Measurements from ENCODE around the gene ZFR.
"Not testable (repeated sequence)": the region's sequence is repeated elsewhere in the genome, so short reads cannot be mapped to it uniquely, and the experiment has no call there.

The ZFR gene

GRCh38 chr5:32329395-32329834 lies 115.1 kb downstream of the ZFR start:
- H3K27ac ChIP-seq (ENCODE audit: low read depth, low read length) = no peak overlapping the region
- no peaks in the 10 kb centered on the region for H3K9me3 ChIP-seq (ENCODE audit: low read length)
- no peaks in the 10 kb centered on the region for H3K36me3 ChIP-seq (ENCODE audit: insufficient read depth, low read length)
- peaks cover 11% of the 10 kb centered on the region for H3K4me1 ChIP-seq (ENCODE audit: insufficient read depth, low read length)
- no peak overlapping the region for H3K9ac ChIP-seq (ENCODE audit: low read length)
- no peak overlapping the region for H3K4me3 ChIP-seq (ENCODE audit: low read depth in 1 of 2, low read length in 2 of 2)
- H3K27me3 ChIP-seq (ENCODE audit: control insufficient read depth in 1 of 2, insufficient read depth in 2 of 2, low read length in 2 of 2) = no peaks in the 10 kb centered on the region

- Histone ChIP-seq H3K27ac (ENCODE audit: low read depth, low read length) (no peak overlapping the region), H3K4me3 (ENCODE audit: low read depth in 1 of 2, low read length in 2 of 2) (no peak overlapping the region), H3K9me3 (ENCODE audit: low read length) (no peaks in the 10 kb centered on the region), H3K4me1 (ENCODE audit: insufficient read depth, low read length) (peaks cover 4% of the 10 kb centered on the region), H3K27me3 (ENCODE audit: control insufficient read depth in 1 of 2, insufficient read depth in 2 of 2, low read length in 2 of 2) (no peaks in the 10 kb centered on the region), H3K36me3 (ENCODE audit: insufficient read depth, low read length) (no peaks in the 10 kb centered on the region), H3K9ac (ENCODE audit: low read length) (no peak overlapping the region)
Observed at GRCh38 chr5:32326216-32326772, 118.2 kb downstream of the ZFR start.

GRCh38 chr5:32325616-32326015 lies 118.9 kb downstream of the ZFR start:
- H3K27me3 ChIP-seq (ENCODE audit: control insufficient read depth in 1 of 2, insufficient read depth in 2 of 2, low read length in 2 of 2) = no peaks in the 10 kb centered on the region
- H3K4me1 ChIP-seq (ENCODE audit: insufficient read depth, low read length) = no peaks in the 10 kb centered on the region
- H3K9ac ChIP-seq (ENCODE audit: low read length) = no peak overlapping the region
- no peaks in the 10 kb centered on the region for H3K36me3 ChIP-seq (ENCODE audit: insufficient read depth, low read length)
- no peak overlapping the region for H3K27ac ChIP-seq (ENCODE audit: low read depth, low read length)
- no peaks in the 10 kb centered on the region for H3K9me3 ChIP-seq (ENCODE audit: low read length)
- H3K4me3 ChIP-seq (ENCODE audit: low read depth in 1 of 2, low read length in 2 of 2) = no peak overlapping the region

GRCh38 chr5:32325062-32325461 lies 119.5 kb downstream of the ZFR start:
- Histone ChIP-seq H3K4me1 (ENCODE audit: insufficient read depth, low read length) (no peaks in the 10 kb centered on the region), H3K27me3 (ENCODE audit: control insufficient read depth in 1 of 2, insufficient read depth in 2 of 2, low read length in 2 of 2) (no peaks in the 10 kb centered on the region), H3K36me3 (ENCODE audit: insufficient read depth, low read length) (no peaks in the 10 kb centered on the region), H3K9ac (ENCODE audit: low read length) (no peak overlapping the region), H3K9me3 (ENCODE audit: low read length) (no peaks in the 10 kb centered on the region), H3K27ac (ENCODE audit: low read depth, low read length) (no peak overlapping the region), H3K4me3 (ENCODE audit: low read depth in 1 of 2, low read length in 2 of 2) (no peak overlapping the region)

- Histone ChIP-seq H3K27me3 (ENCODE audit: control insufficient read depth in 1 of 2, insufficient read depth in 2 of 2, low read length in 2 of 2) (no peaks in the 10 kb centered on the region), H3K4me1 (ENCODE audit: insufficient read depth, low read length) (no peaks in the 10 kb centered on the region), H3K36me3 (ENCODE audit: insufficient read depth, low read length) (no peaks in the 10 kb centered on the region), H3K27ac (ENCODE audit: low read depth, low read length) (no peak overlapping the region), H3K4me3 (ENCODE audit: low read depth in 1 of 2, low read length in 2 of 2) (no peak overlapping the region), H3K9me3 (ENCODE audit: low read length) (no peaks in the 10 kb centered on the region), H3K9ac (ENCODE audit: low read length) (no peak overlapping the region)
Observed at GRCh38 chr5:32323741-32324140, 120.8 kb downstream of the ZFR start.

GRCh38 chr5:32322882-32323281 lies 121.7 kb downstream of the ZFR start:
- no peak overlapping the region for H3K4me3 ChIP-seq (ENCODE audit: low read depth in 1 of 2, low read length in 2 of 2)
- H3K27me3 ChIP-seq (ENCODE audit: control insufficient read depth in 1 of 2, insufficient read depth in 2 of 2, low read length in 2 of 2) = no peaks in the 10 kb centered on the region
- no peaks in the 10 kb centered on the region for H3K36me3 ChIP-seq (ENCODE audit: insufficient read depth, low read length)
- H3K4me1 ChIP-seq (ENCODE audit: insufficient read depth, low read length) = no peaks in the 10 kb centered on the region
- H3K9me3 ChIP-seq (ENCODE audit: low read length) = no peaks in the 10 kb centered on the region
- no peak overlapping the region for H3K27ac ChIP-seq (ENCODE audit: low read depth, low read length)
- H3K9ac ChIP-seq (ENCODE audit: low read length) = no peak overlapping the region

GRCh38 chr5:32321787-32322186 lies 122.8 kb downstream of the ZFR start:
- H3K4me3 ChIP-seq (ENCODE audit: low read depth in 1 of 2, low read length in 2 of 2); H3K4me1 ChIP-seq (ENCODE audit: insufficient read depth, low read length); H3K9me3 ChIP-seq (ENCODE audit: low read length); H3K27me3 ChIP-seq (ENCODE audit: control insufficient read depth in 1 of 2, insufficient read depth in 2 of 2, low read length in 2 of 2); H3K9ac ChIP-seq (ENCODE audit: low read length); H3K36me3 ChIP-seq (ENCODE audit: insufficient read depth, low read length); H3K27ac ChIP-seq (ENCODE audit: low read depth, low read length): not testable (repeated sequence)

- no peaks in the 10 kb centered on the region for H3K27me3 ChIP-seq (ENCODE audit: control insufficient read depth in 1 of 2, insufficient read depth in 2 of 2, low read length in 2 of 2)
- no peak overlapping the region for H3K4me3 ChIP-seq (ENCODE audit: low read depth in 1 of 2, low read length in 2 of 2)
- no peaks in the 10 kb centered on the region for H3K9me3 ChIP-seq (ENCODE audit: low read length)
- no peaks in the 10 kb centered on the region for H3K36me3 ChIP-seq (ENCODE audit: insufficient read depth, low read length)
- H3K27ac ChIP-seq (ENCODE audit: low read depth, low read length) = no peak overlapping the region
- no peaks in the 10 kb centered on the region for H3K4me1 ChIP-seq (ENCODE audit: insufficient read depth, low read length)
- H3K9ac ChIP-seq (ENCODE audit: low read length) = no peak overlapping the region
Observed at GRCh38 chr5:32320576-32320975, 124.0 kb downstream of the ZFR start.

- Histone ChIP-seq H3K9ac (ENCODE audit: low read length) (no peak overlapping the region), H3K4me1 (ENCODE audit: insufficient read depth, low read length) (no peaks in the 10 kb centered on the region), H3K4me3 (ENCODE audit: low read depth in 1 of 2, low read length in 2 of 2) (no peak overlapping the region), H3K27me3 (ENCODE audit: control insufficient read depth in 1 of 2, insufficient read depth in 2 of 2, low read length in 2 of 2) (no peaks in the 10 kb centered on the region), H3K36me3 (ENCODE audit: insufficient read depth, low read length) (no peaks in the 10 kb centered on the region), H3K27ac (ENCODE audit: low read depth, low read length) (no peak overlapping the region), H3K9me3 (ENCODE audit: low read length) (no peaks in the 10 kb centered on the region)
Observed at GRCh38 chr5:32319926-32320543, 124.5 kb downstream of the ZFR start.

- H3K4me3 ChIP-seq (ENCODE audit: low read depth in 1 of 2, low read length in 2 of 2) = no peak overlapping the region
- no peaks in the 10 kb centered on the region for H3K4me1 ChIP-seq (ENCODE audit: insufficient read depth, low read length)
- no peak overlapping the region for H3K27ac ChIP-seq (ENCODE audit: low read depth, low read length)
- no peak overlapping the region for H3K9ac ChIP-seq (ENCODE audit: low read length)
- no peaks in the 10 kb centered on the region for H3K9me3 ChIP-seq (ENCODE audit: low read length)
- no peaks in the 10 kb centered on the region for H3K36me3 ChIP-seq (ENCODE audit: insufficient read depth, low read length)
- no peaks in the 10 kb centered on the region for H3K27me3 ChIP-seq (ENCODE audit: control insufficient read depth in 1 of 2, insufficient read depth in 2 of 2, low read length in 2 of 2)
Observed at GRCh38 chr5:32319392-32319791, 125.1 kb downstream of the ZFR start.

GRCh38 chr5:32317041-32317440 lies 127.5 kb downstream of the ZFR start:
- no peaks in the 10 kb centered on the region for H3K9me3 ChIP-seq (ENCODE audit: low read length)
- no peaks in the 10 kb centered on the region for H3K27me3 ChIP-seq (ENCODE audit: control insufficient read depth in 1 of 2, insufficient read depth in 2 of 2, low read length in 2 of 2)
- H3K36me3 ChIP-seq (ENCODE audit: insufficient read depth, low read length) = no peaks in the 10 kb centered on the region
- no peak overlapping the region for H3K27ac ChIP-seq (ENCODE audit: low read depth, low read length)
- no peak overlapping the region for H3K4me3 ChIP-seq (ENCODE audit: low read depth in 1 of 2, low read length in 2 of 2)
- H3K9ac ChIP-seq (ENCODE audit: low read length) = no peak overlapping the region
- no peaks in the 10 kb centered on the region for H3K4me1 ChIP-seq (ENCODE audit: insufficient read depth, low read length)

Data from muscle layer of colon (tissue), 2 donors.